HepG2 (cell line): ENCODE results near the gene TARDBP.

Source experiments
- CTCF ChIP-seq: sonication (generic); formaldehyde crosslinking; IDR thresholded peaks from 2 replicates; pipeline ENCODE4 v1.5.0; 2020; ENCODE audit warnings: mild to moderate bottlenecking, missing genetic modification reagents, moderate library complexity
- E2F1 ChIP-seq: sonication (generic); formaldehyde crosslinking; IDR thresholded peaks from 2 replicates; pipeline ENCODE4 v1.5.0; 2020; ENCODE audit warnings: missing genetic modification reagents
- FOSL2 ChIP-seq: sonication (generic); formaldehyde crosslinking; IDR thresholded peaks from 2 replicates; pipeline ENCODE4 v1.4.0; 2020; ENCODE audit warnings: missing genetic modification reagents
- NFYB ChIP-seq: sonication (generic); formaldehyde crosslinking; IDR thresholded peaks from 2 replicates; pipeline ENCODE4 v1.4.0; 2020; ENCODE audit warnings: missing genetic modification reagents
- TF ChIP-seq, protein P1 (sequence below): sonication (generic); formaldehyde crosslinking; IDR thresholded peaks from 2 replicates; pipeline ENCODE4 v1.4.0; 2020; ENCODE audit warnings: mild to moderate bottlenecking, low read depth, missing genetic modification reagents

DNA sequence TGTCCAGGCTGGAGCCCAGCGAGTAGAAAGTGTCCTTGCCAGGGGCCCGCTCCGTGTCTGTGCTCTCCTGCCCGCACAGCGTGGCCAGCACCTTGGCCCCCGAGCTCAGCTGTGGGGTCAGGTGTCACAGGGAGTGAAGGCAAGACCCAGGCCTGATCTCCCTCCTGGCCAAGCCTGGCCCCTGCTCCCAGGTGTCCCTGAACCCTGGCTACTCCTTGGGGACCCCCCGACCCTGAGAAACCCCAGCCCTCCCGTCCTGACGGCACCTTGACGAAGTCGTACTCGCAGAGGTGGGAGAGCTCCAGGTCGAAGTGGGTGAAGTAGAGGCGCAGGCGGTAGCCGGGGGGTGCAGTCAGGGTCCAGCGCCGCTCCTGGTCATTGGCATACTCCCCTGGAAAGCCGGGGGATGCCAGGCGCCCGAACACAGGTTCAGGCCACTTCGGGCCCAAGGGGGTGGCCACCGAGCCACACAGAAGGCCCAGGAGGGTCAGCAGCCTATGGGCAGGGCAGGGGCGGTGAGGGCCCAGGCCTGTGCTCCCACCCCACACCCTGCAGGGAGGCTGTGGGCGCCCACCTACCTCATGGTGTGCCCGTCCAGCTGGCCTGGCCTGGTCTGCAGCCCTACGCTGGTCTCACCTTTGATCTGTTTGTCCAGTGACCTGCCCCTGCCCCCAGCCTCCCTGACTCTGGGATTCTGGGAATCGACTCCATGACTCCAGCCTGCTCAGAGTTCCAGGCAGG lies 34.3 kb downstream of the TARDBP start, which contains the start of gene MASP2:
- TF ChIP-seq, protein P1, sequence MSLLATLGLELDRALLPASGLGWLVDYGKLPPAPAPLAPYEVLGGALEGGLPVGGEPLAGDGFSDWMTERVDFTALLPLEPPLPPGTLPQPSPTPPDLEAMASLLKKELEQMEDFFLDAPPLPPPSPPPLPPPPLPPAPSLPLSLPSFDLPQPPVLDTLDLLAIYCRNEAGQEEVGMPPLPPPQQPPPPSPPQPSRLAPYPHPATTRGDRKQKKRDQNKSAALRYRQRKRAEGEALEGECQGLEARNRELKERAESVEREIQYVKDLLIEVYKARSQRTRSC (CRISPR knock-in tag) = no peak
- TF ChIP-seq CTCF (CRISPR knock-in tag) (no peak), FOSL2 (CRISPR knock-in tag) (peak; percentile 18; the same call in 1 of the 2 replicates), E2F1 (no peak), NFYB (no peak)
